Left cardiac atrium (tissue), 4 donors: ENCODE measurements around the gene ANO3. TPM values are rescaled to one million over a fixed set of nuclear protein-coding genes. Genes with fewer than 3 reads are reported as not detected.
"Not testable (repeated sequence)": the region's sequence is repeated elsewhere in the genome, so short reads cannot be mapped to it uniquely, and the experiment has no call there.

Source experiments
- ATAC-seq, 2 donors: fragments of 200-7000 bp; cut with Tn5 transposase; one replicate each; pipeline ENCODE4 v1.9.1; 2020; ENCODE audit warnings: mild to moderate bottlenecking in 2 of 2, moderate library complexity in 2 of 2
- DNase-seq: peaks from one replicate; pipeline ENCODE4 v3.0.0-alpha.2; 2020
- intact Hi-C, 2 donors: fragments of 100-400 bp; cut with DNase I; formaldehyde crosslinking; loops; one replicate each; pipeline versions ENCODE4 v1.14.1 to v1.15.1; 2022 to 2023
- total RNA-seq, 2 donors: library from RNA; stranded (reverse); fragmentation: NEBNext Ultra II Directional; extraction: Animal tissue kit (Norgen Biotek cat#: 25700); gene quantifications; one replicate each; pipeline ENCODE4 v1.2.1, GENCODE V29; 2021
- donor health status: DM: no; HTN: yes; CAD: no.
- donor health status: DM: no; HTN: yes; CAD: no; lungs with severe emphysema.
- donor health status: DM: yes; HTN: yes; CAD: no.
- donor health status: Dilated cardiomyopathy.

ANO3 gene
- total RNA-seq, 2 donors from 2014 or later, result 0.53 to 0.73 TPM

DNA sequence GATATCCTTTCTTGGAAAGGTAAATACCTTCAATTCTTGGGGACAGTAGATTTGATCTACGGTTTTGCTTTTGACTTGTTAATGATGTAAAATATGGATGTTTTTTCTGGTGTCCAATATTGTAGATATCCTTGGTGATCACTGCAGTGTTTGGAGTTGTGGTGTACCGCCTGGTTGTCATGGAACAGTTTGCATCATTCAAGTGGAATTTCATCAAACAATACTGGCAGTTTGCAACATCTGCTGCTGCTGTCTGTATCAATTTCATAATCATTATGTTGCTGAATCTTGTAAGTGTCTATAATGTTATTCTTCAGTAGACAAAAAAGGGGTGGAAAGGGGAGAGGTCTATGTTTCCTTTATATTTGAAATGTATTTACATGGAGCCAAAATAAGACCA lies 267.5 kb downstream of the ANO3 start:
- ATAC-seq (no peak), DNase-seq (no peak)
- intact Hi-C loops, result no loop called here

DNA sequence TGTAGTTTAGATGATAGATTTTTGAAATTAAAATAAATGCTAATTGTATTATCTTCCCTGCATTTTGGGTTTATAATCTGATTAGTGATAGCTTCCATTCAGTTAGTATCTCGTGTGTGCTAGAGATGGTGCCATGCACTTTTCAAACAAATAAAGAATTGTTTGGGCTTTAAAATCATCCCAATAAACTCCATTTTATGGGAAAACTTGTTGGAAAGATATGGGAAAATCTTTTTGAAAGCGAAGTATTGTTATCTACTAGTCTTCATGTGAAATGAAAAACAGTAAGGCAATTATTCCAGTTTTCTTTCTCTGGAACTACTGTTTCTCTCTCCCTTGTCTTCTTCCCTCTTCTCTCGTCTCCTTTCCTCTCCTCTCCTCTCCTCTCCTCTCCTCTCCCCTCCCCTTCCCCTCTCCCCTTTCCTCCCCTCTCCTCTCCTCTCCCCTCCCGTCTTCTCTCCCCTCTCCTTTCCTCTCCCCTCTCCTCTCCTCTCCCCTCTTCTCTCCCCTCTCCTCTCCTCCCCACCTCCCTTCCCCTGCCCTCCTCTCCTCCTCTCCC lies 268.0 kb downstream of the ANO3 start:
- intact Hi-C loops, result no loop called here
- DNase-seq (no peak), ATAC-seq (no peak)

DNA sequence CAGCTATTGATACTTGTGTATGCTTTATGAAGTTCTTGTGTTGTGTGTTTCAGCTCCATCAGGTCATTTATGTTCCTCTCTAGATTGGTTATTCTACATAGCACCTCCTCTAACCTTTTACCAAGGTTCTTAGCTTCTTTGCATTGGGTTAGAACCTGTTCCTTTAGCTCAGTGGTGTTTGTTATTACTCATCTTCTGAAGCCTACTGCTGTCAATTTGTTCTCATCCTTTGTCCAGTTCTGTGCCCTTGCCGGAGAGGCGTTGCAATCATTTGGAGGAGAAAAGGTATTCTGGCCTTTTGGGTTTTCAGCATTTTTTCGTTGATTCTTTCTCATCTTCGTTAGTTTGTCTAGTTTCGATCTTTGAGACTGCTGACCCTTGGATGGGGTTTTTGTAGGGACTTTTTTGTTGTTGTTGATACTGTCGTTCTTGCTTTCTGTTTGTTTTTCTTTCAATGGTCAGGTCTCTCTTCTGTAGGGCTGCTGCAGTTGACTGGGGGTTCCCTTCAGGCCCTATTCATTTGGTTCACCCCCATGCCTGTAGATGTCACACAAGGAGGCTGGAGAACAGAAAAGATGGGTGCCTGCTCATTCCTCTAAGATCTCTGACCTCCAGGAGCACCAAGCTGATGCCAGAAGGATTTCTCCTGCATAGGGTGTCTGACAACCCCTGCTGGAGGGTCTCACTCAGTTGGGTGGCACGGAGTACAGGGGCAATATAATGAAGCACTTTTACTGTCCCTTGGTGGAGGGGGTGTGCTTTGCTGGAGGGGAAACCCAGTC lies 276.0 kb downstream of the ANO3 start:
- ATAC-seq (no peak), DNase-seq (no peak)
- intact Hi-C loops, result no loop called here

DNA sequence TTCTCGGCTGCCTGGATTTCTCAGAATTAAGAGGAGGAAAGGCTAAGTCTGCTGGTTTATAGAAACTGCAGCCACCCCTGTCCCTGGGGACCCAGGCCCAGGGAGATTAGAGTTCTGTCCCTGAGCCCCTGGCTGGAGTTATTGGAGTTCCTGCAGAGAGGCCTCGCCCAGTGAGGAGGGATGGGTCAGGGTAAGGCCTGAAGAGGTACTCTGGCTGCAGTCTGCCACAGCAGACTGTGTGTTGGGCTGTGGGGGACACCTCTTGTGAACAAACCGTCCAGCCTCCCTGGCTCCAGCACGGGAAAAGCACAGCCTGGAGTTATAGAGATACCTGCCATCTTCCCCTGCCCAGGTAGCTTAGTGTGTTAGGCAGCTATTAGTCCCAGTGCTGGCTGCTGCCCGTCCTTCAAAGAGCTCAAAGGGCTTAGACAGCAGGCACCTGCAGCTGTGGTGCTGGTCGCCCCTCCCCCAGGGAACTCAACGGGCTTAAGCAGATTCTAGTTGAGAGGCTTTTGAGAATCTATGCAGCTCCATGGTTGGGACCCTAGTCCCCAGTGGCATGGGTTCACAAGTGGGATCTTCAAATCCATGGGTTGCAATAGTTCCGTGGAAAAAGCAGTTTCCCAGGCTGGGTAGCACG lies 276.7 kb downstream of the ANO3 start:
- intact Hi-C loops, result no loop called here
- ATAC-seq (no peak), DNase-seq (no peak)

- intact Hi-C loops, result no loop called here
- no peak for ATAC-seq
- DNase-seq, result no peak
Measured at GRCh38 chr11:26613759-26614158, 281.8 kb downstream of the ANO3 start.

DNA sequence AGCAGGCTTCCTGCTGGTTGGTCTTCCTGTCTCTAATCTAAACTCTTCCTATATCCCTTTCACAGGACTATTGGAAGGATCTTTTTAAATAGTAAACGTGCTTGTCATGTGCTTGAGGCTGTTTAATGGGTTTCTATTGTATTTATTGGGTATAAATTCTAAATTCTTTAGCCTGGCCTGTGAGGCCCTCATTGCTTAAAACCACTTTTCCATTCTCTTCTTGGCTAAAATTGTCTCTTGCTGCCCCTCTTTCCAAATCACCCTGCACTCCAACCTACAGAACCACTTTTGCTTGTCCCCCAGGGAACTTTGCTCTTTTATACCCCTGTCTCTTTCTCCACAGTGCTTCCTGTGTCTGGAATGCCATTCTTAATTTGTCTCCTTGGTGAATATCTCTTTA lies 286.5 kb downstream of the ANO3 start:
- DNase-seq, result no peak
- no peak for ATAC-seq
- intact Hi-C loops, result no loop called here

DNA sequence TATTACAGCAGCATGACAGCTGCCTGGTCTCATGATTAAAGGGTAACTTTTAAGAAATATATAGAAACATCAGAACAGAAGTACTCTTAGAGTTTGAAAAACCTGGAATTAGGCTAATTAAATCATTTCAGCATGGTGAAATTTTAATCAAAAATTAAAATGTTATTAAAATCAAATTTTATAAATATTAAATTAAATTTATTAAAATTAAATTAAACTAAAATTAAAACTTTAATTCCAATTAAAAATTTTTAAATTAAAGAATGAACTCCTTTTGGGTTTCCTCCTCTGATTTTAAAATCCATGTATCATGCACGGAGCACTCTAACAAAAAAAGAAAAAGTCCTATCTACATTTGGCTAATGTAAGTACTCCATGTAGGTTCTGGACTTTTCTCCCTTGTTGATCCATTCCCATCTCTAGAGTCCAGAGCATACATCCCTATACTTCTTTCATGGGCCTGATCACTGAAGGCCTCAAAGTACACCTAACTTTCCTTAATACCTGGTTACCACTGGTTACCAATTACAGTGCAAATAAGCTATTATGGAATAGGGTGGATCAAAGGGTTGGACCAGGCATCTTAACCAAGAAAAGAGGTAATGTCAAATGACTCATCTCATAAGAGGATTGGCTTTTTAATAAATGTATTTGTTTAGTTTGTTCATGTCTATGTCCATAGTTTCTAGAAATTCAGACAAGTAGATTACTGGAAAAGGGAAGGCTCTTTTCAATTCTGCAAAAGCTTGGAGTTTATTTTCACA lies 288.5 kb downstream of the ANO3 start:
- intact Hi-C loops, result no loop called here
- no peak for DNase-seq
- ATAC-seq, result no peak

- intact Hi-C loops, result no loop called here
- DNase-seq (no peak), ATAC-seq (peak in 1 of 2 donors; percentile 91)
Measured at GRCh38 chr11:26621132-26621531, 289.2 kb downstream of the ANO3 start.

DNA sequence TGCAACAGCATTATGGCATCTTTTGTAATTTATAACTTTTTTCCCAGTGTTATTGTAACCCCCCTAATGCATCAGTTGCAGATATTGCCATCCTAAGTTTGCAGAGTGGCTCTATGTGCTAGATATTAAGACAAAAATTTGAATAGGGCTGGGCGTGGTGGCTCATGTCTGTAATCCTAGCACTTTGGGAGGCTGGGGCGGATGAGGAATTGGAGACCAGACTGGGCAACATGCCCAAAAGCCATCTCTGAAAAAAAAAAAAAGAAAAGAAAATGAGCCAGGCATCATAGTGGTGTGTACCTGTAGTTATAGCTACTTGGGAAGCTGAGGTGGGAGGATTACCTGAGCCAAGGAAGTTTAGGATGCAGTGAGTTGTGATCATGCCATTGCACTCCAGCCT lies 290.3 kb downstream of the ANO3 start:
- intact Hi-C loops, result no loop called here
- DNase-seq (no peak), ATAC-seq (no peak)

DNA sequence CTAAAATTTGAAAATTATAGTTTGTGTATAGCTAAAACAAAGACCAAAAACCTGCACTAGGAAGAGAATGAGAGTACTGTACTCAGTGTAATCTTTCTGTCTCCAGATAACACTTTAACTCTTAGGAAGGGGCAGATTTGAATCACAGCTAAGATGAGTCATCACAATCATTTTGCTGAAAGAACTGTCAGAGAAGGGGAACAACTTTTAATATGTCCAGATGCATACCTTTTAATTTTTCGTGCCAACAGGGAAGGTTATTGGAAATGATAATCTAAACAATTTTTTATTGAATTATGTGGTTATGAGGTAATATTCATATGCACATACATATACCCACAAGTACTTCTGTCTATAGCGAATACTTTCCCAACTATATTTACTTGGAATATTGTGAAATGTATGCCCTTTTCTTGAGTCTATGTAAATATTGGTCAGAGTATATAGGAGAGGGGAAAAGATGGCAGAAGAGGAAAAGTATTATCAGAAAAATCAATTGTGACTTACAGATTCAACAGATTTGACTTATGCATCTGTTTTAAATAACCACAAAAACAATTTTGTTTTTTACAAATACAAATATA lies 291.2 kb downstream of the ANO3 start:
- no peak for DNase-seq
- ATAC-seq, result no peak
- intact Hi-C loops, result no loop called here

GRCh38 chr11:26626346-26626745 lies 294.4 kb downstream of the ANO3 start:
- DNase-seq (no peak), ATAC-seq (no peak)
- intact Hi-C loops, result no loop called here

- DNase-seq (no peak), ATAC-seq (no peak)
- intact Hi-C loops, result no loop called here
Measured at GRCh38 chr11:26632691-26633159, 300.8 kb downstream of the ANO3 start.

GRCh38 chr11:26643314-26643713 lies 311.4 kb downstream of the ANO3 start:
- intact Hi-C loops, ATAC-seq, DNase-seq: not testable (repeated sequence)

GRCh38 chr11:26649884-26650283 lies 318.0 kb downstream of the ANO3 start:
- intact Hi-C loops, result loop anchor here in 1 of 2 donors (5.0 kb wide), 1 partner anchor 353 kb away; no protein-coding TSS in a partner anchor
- peak in 1 of 2 donors; percentile 73 for ATAC-seq
- DNase-seq, result peak; percentile 37

GRCh38 chr11:26651916-26652315 lies 320.0 kb downstream of the ANO3 start:
- intact Hi-C loops, result loop anchor here in 1 of 2 donors (5.0 kb wide), 1 partner anchor 355 kb away; no protein-coding TSS in a partner anchor
- no peak for ATAC-seq
- no peak for DNase-seq

GRCh38 chr11:26655287-26655686 lies 323.4 kb downstream of the ANO3 start:
- no peak for ATAC-seq
- intact Hi-C loops, result no loop called here
- no peak for DNase-seq

DNA sequence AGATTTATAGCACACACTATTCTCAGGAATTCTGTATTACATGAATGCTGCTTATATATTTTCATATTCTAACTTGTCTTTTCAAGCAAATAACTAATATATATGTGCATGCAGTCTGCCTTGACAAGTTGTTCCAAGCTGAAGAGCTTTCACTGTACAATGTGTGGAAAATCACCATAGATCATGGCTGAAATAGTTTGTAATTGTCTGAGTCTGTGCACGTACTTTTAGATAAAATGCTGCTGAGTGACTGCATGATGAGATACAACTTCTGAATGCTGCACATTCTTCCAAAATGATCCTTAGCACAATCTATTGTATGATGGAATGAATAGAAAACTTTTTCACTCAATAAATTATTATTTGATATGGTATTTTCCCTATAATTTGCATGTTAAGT lies 331.0 kb downstream of the ANO3 start:
- no peak for ATAC-seq
- no peak for DNase-seq
- intact Hi-C loops, result no loop called here

DNA sequence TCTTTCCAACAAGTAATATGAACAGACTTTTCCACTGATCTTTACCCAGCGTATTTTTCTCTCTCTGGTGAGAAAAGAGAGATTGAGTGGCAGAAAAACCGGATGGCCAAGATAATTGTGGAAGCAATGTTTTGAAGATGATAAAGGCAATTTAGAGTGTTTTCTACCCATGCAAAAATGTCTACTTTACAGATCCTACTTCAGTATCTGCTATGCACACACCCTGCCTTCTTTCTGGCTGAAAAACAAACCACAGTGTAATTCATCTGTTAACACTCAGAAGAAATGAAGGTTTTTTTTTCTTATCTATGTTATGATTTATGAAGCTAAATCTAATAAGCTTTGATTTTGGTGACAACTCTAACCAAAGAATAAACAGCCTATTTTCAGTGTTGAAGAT lies 333.1 kb downstream of the ANO3 start:
- intact Hi-C loops, result no loop called here
- DNase-seq (no peak), ATAC-seq (no peak)

DNA sequence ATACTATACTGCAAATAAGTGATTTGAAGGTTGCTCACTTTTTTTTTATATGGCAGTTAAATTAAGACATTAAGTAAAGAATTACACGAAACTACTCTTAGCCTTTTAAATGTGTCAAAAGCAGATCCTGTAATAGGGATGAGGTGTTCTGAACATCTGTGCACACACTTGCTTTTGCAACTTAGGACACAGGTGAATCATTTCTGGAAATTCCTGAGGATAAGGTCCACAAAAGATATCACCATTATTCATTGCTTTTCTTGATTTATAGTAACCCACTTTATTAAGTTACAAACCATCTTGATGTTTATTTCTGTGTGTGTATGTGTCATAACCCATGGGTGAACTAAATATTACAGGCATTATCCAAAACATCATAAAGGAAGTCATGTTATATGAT lies 334.0 kb downstream of the ANO3 start:
- ATAC-seq, result no peak
- intact Hi-C loops, result no loop called here
- no peak for DNase-seq
